Stimulated activated CD8-positive, alpha-beta memory T cell treated with anti-CD3 and anti-CD28 coated beads, Interleukin-4, amount 100 ng/mL, for 1 hour (primary cell): ENCODE data around the gene SHISAL1.

Experiments
- DNase-seq, 2 donors: peaks; one replicate each; pipeline ENCODE4 v3.0.0-alpha.2; 2020; ENCODE audit warnings: low read depth in 2 of 2, low spot score in 1 of 2

SHISAL1 gene

DNA sequence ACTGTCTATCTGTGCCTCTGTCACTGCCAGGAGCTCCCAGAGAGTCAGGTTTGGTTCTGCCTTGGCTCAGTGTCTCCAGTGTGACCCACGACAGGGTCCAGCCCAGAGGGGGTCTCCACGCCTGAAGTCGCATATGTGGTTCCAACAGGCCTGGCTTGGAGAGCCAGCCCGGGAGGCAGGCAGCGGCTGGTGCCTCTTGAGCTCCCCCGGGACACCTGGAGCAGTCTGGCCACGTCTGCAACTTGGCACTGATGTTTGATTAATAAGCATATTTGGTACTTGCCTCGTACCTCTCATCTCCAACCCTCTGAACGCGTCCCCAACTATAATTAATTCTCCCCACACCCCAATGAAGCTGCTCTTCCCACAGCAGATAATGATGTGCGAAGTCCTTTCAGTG is 31.7 kb upstream of the SHISAL1 start:
- no peak for DNase-seq

DNA sequence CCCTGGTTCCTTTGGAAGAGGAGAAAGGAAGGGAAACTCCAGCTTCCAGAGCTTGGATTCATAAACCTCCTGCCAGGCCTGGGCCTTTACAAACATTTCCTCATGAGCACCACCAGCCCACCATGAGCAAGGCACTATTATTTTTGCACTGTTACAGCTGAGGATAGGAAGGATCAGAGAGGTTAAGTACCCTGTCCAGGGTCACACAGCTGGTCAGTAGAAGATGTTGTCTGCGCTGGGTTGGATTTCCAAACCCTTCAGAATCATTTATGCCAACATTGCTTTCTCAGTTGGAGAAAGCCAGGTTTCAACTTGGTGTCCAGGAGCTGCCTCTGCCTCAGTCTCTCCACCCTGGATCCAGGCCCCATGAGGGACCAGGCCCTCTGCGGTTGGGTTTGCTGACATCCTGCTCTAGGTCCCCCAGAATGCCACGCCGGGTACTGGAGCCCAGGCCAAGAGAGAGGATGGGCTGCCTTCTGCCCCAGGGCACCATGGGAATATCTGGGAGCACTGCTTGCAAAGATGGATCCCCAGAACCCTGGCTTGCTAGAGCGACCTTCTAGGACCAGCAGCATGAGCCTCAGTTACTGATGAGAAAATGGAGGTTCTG is 29.7 kb upstream of the SHISAL1 start:
- no peak for DNase-seq

DNA sequence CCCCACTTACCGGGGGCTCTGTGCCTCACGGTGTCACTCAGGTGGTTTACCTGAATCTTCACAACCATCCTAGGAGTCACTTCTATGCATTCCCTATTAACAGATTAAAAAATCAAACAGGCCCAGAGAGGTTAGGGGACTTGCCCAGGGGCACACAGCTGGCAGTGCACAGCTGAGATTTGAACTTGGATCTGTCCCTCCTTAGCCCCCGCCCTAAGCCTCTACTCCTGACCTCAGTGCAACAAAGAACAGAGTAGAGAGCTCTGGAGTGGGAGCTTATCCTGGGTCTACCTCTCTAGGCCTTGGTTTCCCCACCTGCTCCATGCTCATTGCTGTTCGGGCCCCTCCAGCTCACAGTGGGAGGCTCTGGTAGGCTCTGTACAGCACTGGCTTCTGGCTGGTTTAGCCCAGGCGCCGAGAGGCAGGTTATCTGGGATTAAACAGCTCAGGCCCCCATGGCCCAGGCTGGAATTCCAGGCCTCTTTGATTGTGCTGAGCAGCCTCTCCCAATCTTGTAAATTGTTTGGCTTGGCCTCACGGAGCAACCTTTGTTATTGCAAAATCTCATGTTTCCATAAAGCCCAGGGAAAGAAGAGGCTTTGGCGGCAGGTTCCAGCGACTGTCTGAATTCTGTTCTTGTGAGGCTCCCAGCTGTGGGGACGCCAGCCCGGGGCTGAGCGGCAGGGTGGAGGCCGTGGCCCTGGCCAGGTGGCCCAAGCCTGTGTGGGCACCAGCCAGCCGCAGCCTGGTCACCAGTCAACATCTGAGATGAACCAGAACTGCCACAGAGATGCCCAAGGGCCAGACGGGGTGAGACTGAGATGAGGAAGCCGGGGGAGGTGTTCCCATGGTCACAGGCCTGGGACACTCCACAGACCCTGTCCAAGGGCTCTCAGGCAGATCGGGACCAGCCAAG is 28.9 kb upstream of the SHISAL1 start:
- no peak for DNase-seq

DNA sequence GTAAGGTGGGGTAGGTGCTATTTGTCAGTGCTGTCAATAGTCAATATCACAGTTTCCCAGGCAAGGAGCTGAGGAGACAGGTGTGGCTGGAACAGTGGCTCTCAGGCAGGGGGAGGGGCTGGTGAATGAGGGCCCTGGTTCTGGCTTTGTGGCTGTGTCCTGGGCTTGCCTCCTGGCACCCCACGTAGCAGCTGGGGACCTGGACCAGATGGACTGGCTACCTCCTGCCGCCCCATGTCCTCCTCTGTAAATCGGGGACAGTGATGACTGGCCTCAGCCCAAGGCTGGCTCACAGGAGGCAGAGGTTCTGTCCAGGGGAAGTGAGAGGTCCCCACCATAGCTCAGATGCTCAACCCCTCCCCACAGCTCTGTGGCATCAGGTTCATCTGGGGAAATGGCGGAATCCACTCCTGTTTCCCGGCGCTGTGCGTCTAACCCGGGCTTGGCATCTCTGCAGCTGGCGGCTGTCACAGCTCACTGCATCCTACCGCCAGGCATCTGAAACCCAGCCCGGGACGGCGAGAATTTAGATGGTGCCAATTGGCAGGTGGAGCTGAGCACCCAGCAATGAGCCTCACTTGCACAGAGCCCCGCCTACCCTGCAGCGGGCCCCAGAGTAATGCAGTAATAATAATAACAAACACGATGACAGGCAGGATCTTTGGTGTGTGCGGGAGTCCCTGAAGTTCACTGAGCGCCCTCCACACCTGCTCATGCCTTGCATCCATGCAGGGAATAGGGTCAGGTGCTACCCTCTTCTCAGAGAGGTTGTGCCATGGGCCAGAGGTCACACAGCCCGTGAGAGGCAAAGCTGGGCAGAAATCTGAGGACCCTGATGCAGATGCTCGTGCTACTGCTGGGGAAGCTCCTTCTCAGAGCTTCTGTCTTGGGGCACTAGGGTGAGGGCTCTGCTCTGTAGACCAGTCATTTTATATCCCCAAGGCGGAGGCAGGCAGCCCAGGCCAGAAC is 27.8 kb upstream of the SHISAL1 start:
- DNase-seq, result no peak

DNA sequence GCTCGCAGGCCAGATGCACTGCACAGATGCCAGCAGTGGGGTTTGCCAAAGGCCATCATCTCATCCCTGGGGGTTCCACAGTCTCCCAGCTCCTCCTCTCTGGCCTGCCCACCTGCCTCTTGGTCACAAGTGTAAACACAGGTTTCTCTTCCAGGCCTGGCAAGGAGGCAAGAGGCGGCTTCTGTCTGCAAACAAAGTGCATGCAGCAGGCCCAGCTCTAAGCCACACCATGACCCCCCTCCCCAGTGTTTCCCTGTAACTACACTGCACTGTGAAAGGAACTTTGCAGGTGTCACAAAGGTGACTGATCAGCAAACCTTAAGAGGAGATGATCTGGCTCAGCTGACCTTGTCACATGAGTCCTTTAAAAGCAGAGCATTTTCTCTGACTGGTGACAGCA is 26.2 kb upstream of the SHISAL1 start:
- no peak for DNase-seq

DNA sequence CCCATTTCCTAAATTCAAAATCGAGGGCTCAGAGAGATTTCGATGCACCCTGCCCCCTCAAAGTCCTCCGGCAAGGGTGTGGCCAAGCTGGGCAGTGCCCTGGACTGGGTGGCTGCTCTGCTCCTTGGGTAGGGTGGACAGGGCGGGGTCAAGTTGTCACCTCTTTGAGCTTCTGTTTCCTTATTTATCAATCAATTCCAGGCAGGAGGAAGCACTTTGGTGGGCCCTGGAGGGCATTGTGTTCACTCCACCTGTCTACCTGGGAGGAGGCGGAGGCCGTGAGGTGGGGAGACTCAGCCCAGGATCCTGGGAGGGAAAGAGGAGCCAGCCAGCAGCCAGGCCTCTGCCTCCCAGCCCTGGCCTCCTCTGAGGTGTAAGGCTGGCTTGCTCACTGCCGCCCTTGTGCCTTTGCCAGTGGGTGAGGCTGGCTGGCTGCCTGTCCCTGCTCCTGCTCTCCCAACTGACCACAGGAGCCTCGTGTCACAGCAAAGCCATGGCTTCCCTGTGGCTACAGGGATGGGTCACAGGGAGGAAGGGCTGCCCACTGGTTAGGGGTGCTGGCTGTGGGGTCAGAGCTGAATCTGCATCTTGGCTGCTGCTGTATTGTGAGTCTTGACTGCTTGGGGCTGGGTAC is 25.5 kb upstream of the SHISAL1 start:
- no peak for DNase-seq

DNA sequence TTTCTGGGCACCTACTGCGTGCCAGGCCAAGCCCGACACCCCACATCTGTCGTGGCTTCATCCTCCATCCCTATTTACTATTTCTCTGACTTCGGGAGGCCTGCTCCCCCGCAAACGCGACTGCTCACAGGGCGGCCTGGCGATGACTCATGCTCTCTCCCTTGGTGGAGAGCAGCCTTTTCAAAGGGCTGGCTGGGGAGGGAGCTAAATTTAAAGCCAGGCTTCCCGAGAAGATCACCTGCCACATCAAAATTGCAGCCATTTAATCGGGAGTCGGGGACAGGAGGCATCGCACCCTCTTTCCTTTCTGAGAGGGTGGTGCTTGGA is 24.9 kb upstream of the SHISAL1 start:
- DNase-seq, result no peak

DNA sequence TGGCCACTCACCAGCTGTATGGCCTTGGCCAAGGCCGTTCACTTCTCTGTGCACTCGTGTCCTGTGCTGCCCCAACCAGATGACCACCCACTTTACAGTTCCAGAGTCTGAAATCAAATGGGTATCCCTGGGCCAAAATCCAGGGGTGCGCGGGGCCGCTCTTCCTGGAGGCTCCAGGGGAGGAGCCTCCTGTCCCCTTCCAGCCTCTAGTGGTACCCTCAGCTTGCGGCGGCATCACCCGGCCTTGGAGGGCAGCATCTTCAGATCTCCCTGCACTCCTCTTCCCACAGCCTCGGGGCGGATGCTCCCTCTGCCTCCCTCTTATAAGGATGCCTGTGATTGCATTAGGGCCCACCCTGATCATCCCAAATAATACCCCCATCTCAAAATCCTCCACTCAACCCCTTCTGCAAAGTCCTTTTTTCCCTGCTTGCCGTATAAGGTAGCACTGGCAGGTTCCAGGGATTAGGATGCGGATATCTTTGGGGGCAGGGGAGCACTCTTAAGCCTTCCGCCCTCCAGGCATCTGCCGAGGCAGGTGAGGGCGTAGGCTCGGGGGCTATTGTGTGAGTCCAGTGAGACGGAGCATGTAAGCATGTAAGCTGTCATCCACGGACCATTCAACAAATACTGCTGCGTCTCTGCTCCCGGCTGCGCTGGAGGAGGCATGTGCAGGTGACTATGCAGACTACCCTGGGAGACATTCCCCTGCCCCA is 24.4 kb upstream of the SHISAL1 start:
- DNase-seq, result no peak

DNA sequence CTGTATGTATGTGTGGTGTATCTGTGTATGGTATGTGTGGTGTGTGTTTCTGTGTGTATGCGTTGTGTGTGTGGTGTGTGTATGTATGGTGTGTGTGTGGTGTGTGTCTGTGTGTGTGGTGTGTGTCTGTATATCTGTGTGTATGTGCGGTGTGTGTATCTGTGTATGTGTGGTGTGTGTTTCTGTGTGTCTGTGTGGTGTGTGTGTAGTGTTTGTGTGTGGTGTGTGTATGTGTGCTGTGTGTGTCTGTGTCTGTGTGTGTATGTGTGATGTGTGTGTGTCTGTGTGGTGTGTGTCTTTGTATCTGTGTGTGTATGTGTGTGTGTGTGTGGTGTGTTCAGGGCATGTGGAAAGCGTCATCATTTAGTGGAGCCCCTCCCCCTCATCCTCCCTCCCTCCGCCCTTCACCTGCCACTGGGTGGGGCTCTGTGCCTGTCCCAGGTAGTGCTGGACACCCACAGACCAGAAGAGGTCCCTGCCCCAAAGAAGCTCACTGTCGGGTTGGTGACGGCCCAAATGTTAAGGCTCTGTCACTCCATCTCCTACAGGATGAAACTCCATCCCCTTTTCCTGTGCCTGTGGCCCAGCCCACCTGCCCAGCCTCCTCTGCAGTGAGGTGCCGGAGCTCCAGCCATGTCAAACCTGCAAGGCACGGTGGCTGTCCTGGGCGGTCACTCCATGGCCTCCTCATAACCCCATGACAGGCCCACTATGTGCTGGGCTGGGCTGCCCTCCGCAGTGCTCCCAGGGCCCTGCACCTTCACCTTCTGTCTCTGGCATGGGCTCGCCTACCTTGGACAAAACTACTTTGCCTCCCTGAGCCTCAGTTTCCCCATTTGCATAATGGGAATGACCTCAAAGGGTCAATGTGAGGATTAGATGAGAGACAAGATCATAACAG is 23.4 kb upstream of the SHISAL1 start:
- no peak for DNase-seq

DNA sequence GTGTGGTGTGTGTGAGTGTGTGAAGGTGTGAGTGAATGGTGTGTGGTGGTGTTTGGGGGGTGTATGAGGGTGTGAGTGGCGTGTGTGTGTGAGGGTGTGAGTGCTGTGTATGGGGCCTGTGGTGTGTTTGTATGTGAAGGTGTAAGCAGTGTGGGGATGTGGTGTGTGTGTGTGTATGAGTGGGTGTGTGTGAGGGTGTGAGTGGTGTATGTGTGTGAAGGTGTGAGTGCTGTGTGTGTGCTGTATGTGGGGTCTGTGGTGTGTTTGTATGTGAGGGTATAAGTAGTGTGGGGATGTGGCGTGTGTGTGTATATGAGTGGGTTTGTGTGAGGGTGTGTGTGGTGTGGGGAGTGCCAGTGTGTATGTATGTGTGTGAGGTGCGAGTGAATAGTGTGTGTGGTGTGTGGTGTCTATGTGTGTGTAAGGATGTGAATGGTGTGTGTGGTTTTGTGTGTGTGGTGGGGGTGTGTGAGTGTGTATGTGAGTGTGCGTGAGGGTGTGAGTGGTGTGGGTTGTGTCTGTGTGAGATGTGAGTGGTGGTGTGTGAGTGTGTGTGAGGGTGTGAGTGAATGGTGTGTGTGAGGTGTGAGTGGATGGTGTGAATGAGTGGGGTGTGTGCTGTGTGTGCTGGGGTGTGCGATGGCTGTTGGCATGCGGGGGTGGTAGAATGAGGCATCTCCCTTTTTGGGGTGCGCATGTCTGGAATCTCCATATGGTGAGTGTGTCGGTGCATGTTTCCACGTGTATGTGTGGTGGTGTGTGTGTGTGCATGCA is 22.5 kb upstream of the SHISAL1 start:
- no peak for DNase-seq

DNA sequence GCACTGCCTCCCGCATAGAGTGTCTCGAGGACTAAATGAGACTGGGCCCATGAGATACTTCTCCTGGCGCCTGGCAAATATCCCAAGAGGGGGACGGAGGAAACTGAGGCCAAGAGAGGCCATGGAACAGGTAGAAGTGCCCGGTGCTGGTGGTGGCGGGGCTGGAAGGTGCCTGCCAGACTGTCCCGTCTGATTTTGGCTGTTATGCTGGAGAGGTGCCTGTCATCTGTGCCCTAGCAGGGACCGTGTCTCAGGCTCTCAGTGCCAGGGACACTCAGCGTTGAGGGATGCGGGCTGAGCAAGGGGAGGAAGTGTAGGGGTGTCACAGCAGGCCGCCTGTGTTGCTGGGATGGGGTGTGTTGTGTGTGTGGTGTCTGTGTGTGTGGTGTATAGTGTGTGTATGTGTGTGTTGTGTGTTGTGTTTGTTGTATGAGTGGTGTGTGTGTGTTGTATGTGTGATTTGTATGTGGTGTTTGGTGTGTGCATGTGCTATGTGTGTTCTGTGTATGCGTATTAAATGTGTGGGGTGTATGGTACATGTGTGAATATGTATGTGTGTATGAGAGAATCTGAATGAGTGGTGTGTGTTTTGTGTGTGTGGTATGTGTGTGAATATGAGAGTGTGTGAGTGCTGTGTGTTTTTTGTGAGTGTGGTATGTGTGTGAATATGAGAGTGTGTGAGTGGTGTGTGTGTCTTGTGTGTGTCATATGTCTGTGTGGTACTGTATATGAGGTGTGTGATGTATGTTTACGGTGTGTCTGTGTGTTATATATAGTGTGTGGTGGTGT is 21.3 kb upstream of the SHISAL1 start:
- no peak for DNase-seq

DNA sequence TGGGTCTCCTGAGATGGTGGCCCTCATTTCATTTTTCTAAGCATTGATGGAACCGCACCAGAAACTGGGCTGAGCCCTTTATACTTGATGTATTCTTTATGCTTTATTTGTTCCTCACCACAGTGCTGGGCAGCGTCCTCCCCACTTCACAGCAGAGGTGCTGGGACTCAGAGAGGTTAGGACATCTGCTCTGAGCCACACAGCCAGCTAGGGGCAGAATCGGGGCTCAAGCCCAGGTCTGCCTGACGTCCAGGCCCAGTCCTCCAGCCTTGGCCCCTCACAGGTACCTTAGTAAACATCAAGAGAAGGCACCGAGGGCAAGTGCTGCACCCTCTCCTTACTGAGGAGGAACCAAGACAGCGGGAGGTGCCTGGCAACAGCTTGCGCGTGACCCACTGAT is 20.2 kb upstream of the SHISAL1 start:
- no peak for DNase-seq

DNA sequence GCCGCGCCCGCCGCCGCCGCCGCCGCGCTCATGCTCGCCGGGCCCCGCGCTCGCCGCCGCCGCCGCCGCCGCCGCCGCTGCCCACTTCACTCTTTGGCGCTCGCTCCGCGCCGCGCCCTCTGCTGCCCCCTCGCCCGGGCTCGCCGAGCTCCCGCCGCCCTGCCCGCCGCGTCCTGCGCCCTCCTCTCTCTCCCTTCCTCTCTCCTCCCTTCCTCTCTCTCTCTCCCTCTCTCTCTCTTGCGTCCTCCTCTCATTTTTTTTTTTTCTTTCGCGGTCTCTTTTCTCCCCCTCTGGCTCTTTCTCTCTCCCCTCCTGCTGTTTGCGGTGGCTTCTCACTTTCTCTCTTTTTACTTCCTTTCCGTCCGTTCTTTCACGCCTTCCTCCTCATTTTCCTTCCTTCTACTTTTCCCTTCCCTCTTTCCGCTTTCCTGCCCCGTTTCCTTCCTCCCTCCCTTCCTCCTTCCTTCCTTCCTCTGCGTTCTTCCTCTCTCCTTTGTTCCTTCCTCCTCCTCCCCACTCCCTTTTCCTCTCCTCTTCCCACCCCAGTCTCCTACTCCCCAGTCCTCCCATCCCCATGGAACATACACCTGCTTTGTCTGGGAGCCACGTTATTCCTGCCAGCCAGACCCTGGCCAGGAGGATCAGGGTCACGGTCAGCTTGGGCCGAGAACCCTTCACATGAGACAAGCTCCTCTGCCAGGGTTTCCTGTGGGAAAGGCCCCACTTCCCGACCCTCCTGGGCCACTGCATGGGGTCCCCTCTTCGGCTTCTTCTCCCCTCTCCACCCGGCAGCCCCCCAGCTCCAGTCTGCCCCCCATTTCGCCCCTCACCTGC is 19.3 kb upstream of the SHISAL1 start:
- DNase-seq, result no peak

DNA sequence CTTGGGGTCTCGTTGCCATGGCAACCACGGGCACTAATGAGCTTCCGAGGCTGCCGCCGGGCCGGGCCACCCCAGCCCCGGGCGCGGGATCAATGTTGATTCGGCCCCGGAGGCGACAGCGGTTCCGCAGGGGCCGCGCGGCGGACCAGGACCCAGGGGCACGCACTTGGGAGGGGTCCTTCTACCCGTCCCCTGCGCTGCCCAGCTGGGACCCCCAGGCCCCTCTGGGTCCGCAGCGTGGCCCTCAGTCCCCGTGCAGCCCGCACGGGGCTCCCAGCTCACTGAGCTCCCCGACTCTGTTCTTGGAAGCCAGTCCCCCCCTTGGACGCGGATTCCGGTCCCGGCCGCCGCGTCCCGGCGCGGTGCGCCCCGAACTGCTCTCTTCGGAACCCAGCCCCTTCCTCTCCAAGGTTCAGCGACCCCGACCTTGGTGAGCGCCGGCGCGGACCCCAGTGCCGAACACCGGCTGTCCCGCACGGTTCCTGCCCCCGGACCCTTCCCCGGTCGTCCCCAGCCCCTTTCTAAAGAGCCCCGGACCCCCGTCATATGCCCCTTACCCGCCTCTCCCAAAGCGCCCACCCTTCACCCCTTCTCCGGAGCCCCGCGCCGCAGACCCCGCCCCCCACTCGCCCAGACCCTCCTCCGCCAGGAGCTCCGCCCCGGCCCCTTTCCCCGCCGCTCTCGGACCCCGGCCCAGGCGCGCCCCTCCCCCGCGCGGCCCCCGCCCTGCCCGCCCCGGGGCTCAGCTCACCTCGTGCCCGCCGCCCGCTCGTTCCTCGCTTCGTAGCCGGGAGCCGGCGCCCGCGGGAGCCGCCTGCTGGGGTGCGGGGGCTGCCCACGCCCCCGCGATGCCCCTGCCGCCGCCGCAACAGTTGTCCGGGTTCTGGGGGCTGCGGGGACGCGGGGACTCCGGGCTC is 18.3 kb upstream of the SHISAL1 start:
- DNase-seq, result no peak

DNA sequence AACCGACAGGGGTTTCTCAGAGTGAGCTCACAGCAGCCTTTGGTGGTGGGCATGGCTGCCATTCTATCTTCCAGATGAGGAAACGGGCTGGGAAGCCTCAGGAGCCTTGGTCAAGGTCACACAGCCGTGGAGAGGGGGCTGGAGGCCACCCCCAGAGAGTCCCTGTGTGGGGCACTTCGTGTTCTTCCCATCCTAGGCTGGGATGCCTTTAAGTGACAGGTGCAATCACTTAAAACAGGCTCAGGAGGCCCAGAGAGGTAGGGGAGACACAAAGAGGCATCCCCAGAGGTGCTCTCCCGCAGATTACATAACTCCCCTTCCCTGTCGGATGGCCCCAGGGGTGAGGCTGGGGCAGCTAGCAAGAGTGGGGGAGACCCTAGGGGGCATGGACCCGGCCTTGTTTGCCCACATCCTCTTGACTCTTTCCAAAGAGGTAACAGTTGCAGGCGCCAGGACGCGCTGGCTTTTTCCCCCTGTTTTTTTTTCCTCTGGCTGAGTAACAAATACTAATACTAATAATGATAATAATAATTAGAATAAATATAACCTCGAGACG is 17.5 kb upstream of the SHISAL1 start:
- no peak for DNase-seq
